NCI-H2227 treated with DMSO at 0.1 percent for 48 hours (cell line): Measurements from ENCODE around the gene SHF.
A peak's percentile ranks its signal among the peaks of the same experiment; 100 is the strongest.

Experiments used
- DNase-seq: peaks from one replicate; lab custom pipeline; 2025; lab: John Stamatoyannopoulos, UW

The SHF gene

DNA sequence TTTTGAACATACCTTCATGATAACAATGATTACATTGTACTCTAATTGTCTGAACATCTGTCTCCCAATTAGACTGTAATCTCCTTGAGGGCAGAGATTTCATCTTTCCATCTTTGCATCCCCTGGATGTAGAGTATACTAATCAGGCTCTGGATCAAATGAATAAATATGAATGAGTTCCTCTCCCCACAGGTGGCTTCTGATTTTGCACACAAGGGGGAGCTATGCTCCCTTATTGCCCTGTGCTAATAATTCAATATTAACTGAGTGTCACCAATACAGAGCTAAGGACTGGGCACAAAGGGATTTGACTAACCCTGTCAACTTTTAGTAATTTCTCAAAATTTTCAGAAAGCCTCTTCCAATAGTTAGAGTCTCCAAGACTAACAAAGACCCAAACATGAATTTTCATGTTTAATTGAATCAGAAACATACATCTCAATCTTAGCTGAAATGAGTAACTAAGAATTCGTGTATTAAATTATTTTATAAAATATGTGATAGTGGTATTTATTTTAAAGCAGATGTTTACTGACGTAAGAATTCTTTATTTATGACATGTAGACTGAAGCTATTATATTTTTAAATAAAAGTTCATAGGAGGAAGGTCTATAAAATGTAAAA, 61.1 kb downstream of the SHF start:
- no peak for DNase-seq

DNA sequence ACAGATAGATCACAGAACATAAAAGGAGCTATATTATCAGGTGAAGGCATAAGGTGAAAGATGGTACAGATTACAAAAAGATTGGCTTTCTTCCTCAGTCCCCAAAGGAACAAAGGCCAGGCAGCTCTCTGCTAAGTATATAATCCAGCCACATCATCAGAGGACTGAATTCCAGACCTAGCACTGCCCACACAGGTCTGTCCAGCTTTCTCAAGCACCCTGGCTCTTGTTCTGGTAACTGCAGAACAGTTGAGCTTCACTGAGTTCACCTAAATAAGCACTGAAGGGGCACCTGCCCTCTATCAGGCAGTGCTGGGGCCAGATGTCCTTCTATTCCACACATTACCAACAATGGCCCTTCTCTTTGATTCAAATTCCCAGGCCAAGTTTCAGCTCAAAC, 64.4 kb downstream of the SHF start:
- DNase-seq: no peak

DNA sequence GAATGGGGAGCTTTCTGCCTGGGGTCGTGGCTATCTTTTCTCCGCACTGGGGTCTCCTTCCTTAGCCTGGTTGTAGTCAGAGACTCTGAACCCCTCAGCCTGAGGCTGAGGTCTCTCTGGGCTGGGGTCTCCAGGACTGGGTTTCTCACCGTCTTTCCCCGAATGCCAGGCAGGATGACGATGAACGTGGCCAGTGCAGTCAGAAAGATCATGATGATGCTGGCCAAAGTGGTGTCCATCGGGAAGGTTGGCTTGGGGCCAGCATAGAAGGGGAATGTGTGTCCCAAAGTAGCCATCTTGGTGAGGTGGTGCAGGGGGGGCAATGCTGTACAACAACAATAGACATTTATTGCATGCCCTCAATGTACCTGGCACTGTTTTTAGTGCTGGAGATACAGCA, 65.0 kb downstream of the SHF start:
- no peak for DNase-seq

DNA sequence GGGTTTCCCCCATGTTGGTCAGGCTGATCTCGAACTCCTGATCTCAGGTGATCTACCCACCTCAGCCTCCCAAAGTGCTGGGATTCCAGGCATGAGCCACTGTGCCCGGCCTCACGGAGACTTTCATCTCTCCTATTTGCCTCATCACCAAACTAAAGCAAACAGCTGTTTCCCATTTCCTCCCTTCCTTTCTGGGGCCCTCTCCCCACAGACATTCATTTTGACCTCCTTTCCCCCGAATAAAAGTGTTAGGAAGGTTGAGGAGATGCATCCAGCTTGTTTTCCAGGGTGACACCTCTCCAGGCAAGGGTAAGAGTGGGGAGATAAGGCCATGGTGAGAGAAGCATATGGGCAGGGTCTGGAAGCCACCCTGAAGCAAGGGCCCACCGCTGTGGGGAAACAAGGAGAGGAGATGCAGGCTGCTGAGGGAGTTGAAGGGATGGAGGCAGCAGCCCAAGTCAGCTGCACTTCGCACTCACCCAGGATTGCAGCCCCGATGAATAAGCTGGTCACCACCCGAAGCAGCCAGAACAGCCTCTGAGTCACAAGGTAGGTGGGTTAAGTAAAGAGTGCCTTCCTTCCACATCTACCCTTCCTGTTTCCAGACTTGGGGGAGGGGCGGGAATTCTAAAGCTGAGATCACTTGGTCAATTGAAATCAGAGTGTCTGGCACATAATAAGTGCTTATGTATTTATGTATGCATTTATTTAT, 65.9 kb downstream of the SHF start:
- no peak for DNase-seq

DNA sequence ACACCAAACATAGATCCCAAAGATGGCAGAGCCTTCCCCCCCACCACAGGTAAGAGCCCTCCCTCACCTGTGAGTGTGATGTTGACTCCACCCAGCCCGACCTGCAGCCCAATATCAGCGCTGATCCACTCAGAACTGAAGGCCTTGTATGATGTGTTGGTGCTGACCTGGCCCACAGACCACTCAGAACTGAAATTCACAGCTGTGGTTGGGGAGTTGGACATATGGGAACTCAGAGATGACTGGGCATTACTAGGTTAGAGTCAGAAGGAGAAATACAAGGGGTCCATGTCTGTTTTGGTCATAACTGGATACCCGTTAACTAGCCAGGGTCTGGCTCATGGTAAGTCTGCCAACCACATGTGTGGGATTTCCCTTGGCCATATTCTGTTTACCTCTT, 66.7 kb downstream of the SHF start:
- DNase-seq: no peak

DNA sequence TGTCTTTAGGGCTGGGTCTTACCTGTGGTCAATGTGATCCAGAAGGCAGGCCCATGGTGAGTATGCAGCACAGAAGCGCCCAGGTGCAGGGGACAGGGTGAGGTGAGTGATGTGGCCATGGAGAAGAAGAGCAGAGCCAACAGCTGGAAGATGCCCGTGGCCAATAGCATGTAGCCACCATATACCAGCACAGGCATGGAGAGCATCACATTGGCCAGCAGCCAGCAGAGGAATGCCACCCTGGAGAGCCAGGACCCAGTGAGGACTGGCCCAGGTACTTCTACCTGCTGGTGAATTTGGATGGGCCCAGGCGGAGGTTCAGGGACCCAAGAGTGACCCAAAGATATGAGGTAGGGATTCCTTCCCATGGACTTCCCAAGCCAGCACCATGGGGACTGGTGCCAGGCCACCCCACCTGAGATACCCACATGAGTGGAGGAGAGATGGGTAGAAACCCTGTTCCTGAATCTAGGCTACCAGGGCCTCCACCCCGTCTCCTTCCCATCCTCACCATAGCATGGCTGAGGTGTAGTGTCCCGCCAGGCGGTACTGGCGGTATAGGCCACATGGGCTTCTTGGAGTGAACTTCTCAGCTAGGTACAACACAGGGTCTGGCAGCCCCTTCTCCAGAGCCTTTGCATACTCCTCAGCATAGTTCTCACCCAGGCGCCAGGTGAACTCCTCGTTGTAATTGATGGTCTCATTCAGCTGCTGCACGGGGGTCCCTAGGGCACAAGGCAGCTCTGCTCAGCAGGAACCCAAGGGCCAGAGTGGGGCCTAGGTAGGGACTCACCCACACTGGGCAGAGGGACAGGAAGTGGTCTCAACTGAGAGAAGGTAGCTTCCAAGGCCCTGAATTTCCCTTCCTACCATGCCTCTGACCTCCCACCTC, 67.4 kb downstream of the SHF start:
- DNase-seq: no peak

DNA sequence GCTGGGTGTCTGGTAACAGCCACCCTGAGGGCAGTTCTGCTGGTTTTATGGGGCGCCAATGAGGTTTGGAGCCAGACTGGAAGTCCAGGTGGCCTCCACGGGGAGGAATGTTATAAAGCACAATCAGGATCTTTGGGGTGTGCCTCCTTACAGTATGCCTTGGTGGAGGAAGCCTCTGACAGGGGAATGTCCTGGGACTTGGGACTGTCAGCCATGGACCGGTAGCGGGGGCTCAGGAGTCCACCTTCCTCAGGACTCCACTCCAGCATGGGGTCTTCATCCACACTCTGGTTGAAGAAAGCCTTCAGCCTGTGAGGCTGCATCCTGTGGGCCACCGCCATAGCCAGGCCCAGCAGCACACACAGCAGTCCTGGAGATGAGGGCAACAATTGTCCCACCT, 68.8 kb downstream of the SHF start:
- DNase-seq: no peak

DNA sequence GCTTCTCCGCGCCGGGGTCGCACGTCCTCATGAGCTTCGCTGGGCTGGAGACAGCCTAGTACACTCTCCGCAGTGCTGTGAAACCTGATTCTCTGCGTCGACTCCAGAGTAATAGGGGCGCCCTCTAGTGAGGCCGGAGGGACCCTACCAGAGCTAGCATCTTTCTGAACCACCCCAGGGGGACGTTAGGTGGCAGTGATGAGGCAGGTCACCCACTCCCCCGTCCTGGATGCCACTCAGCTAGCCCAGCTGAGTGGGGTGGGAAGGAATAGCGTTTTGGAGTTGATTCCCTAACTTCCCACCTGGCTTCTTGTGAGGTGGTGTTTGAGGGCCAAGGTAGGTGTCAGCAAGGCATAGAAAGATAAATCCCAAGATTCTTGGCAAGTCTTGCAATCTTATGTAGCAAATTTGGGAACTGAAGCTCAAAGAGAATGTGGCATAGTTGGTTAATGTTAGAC, 69.6 kb downstream of the SHF start:
- peak; percentile 75 for DNase-seq

DNA sequence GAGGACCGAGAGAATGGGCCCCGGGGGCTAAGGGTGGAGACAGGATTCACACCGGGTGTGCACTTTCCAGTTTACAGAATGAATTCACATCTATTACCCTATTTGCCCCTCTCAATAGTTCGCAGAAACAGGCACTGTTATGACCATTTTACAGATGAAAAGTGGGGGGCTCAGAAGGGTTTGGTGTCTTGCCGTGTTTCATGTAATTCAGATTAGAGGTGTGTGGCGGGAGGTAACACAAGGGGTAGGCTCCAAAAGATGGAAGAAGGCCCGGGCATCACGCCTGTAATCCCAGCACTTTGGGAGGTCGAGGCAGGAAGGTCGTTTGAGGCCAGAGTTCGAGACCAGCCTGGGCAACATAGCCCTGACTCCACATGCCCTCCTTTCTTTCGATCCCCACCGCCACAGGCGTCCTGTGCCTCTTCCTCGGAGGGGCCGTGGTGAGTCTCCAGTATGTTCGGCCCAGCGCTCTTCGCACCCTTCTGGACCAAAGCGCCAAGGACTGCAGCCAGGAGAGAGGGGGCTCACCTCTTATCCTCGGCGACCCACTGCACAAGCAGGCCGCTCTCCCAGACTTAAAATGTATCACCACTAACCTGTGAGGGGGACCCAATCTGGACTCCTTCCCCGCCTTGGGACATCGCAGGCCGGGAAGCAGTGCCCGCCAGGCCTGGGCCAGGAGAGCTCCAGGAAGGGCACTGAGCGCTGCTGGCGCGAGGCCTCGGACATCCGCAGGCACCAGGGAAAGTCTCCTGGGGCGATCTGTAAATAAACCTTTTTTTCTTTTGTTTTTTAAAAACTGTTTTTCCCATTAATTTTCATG, 70.2 kb downstream of the SHF start:
- DNase-seq: no peak
